Skeletal muscle tissue (tissue), 4 donors: ENCODE measurements around the gene CCNYL1. TPM values are rescaled to one million over a fixed set of nuclear protein-coding genes. Genes with fewer than 3 reads are reported as not detected.
"Not testable (repeated sequence)": the region's sequence is repeated elsewhere in the genome, so short reads cannot be mapped to it uniquely, and the experiment has no call there.

Experiments
- H3K27ac ChIP-seq: one replicate; pipeline ENCODE4 v1.7.0; 2013; ENCODE audit warnings: mild to moderate bottlenecking, low read depth, low read length, inconsistent platforms
- H3K27me3 ChIP-seq, 3 donors: one replicate each; pipeline ENCODE4 v1.7.0; 2013; ENCODE audit warnings: low read length in 3 of 3; ENCODE audit not compliant: control insufficient read depth in 3 of 3, insufficient read depth in 3 of 3
- H3K36me3 ChIP-seq, 3 donors: one replicate each; pipeline ENCODE4 v1.7.0; 2013; ENCODE audit warnings: low read length in 3 of 3; ENCODE audit not compliant: control insufficient read depth in 3 of 3, insufficient read depth in 3 of 3
- H3K4me1 ChIP-seq, 3 donors: one replicate each; pipeline ENCODE4 v1.7.0; 2013; ENCODE audit warnings: low read length in 3 of 3, mild to moderate bottlenecking in 3 of 3; ENCODE audit not compliant: control insufficient read depth in 3 of 3, insufficient read depth in 3 of 3
- H3K4me3 ChIP-seq, 3 donors: one replicate each; pipeline ENCODE4 v1.7.0; 2013; ENCODE audit warnings: low read length in 3 of 3
- H3K9ac ChIP-seq, 3 donors: one replicate each; pipeline ENCODE4 v1.7.0; 2013; ENCODE audit warnings: low read length in 3 of 3, mild to moderate bottlenecking in 3 of 3, moderate library complexity in 2 of 3, low read depth in 1 of 3
- H3K9me3 ChIP-seq, 3 donors: one replicate each; pipeline ENCODE4 v1.7.0; 2013; ENCODE audit warnings: low read length in 3 of 3; ENCODE audit not compliant: control insufficient read depth in 3 of 3
- total RNA-seq: library from RNA; depleted of rRNA; stranded (reverse); fragments of >200 nt; gene quantifications from one replicate; pipeline ENCODE4 v1.2.3, GENCODE V29; 2014
- donor health status: Osteomylitis.

The CCNYL1 gene
- total RNA-seq, 1 donor from 2014 or later: 6.3 TPM

DNA sequence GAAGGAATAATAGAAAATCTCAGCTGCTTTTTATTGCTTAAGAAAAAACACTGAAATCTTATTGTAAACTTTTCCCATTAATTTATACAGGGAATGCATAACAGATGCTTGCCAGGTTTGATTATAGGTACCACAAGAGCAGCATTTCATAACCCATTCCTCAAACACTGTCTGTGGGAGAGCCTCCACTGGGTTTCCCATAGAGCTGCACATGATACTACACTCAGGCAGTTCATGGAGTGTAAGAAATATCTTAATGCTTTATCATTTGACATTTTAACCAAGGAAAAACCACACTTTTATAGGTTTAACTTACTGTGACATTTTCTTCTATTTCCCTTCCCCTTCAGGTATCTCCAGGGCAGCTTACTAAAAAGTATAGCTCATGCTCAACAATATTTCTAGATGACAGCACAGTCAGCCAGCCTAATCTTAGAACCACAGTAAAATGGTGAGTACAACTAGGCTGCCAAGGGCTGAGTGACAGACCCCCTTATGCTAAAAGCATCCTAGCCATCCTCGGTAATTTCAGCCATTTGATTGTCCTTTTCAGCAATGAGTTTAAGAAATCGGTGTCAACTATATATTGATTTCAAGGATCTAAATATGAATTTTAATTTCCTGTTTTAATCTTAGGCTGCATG lies 22.3 kb downstream of the CCNYL1 start:
- peaks cover 0 to 2% (median 0%) of the 10 kb centered on the region in 3 donors for H3K36me3 ChIP-seq
- H3K27me3 ChIP-seq: no peaks in the 10 kb centered on the region
- H3K27ac ChIP-seq: no peak overlapping the region
- no peaks in the 10 kb centered on the region for H3K9me3 ChIP-seq
- no peaks in the 10 kb centered on the region for H3K4me1 ChIP-seq
- no peak overlapping the region for H3K4me3 ChIP-seq
- H3K9ac ChIP-seq: no peak overlapping the region

DNA sequence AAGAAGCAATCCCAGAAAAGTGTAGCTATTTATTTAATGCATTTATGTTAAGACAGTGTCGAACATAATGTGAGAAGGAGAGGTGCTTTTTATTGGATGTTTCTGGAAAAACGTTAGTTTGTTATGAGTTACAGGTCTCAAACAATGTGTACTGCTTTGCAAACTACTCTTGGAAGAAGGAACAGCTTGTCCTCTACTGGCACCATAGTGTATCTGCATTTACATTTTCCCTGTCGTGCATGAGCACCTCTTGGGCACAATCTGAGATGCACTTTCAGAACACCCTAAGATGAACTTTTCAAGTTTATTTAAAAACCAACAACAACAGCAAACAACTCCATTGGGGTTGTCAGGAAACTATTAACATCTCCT lies 22.8 kb downstream of the CCNYL1 start:
- Histone ChIP-seq H3K4me1 (no peaks in the 10 kb centered on the region), H3K27ac (no peak overlapping the region), H3K9ac (no peak overlapping the region), H3K27me3 (no peaks in the 10 kb centered on the region), H3K9me3 (no peaks in the 10 kb centered on the region), H3K4me3 (no peak overlapping the region), H3K36me3 (peaks cover 0 to 2% (median 0%) of the 10 kb centered on the region in 3 donors)

DNA sequence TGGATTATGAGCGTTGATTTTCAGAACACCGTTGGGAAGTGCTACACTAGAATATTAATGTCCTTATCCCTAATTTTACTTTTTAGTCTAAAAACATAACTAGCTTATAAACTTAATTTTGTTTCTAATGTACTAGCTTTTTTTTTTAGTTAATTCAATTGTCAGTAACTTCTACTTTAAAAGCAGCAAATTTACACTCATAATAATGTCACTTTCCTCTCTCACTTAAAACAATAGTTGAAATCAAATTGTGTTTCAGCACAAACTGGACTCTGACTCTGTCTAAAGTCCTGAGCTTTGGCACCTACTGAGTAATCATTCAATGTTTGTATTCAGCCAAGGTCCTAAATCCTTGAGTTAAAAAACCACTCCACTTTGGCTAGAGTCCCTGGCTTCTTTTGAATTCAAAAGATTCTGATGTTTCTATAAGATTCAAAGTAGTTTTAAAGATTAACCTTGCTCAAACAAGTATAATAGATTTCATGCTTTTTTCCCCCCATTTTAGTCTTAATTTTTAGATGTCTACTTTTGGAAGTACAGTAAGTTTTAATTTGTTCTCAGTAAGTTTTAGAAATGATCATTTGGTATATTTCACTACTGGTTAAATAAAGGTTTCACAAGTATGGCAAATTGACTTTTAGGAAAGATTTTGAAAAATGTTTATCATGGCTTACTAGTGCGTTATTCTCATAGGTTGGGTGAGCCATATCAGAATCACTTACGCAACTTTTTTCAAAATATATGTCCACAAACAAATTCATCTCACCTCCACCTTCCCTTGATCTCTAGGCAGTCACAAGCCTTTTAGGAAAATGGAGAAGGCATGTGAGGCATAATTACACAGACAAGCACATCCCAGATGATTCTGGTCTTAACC lies 23.4 kb downstream of the CCNYL1 start:
- Histone ChIP-seq H3K9me3 (no peaks in the 10 kb centered on the region), H3K9ac (no peak overlapping the region), H3K4me3 (no peak overlapping the region), H3K27ac (no peak overlapping the region), H3K27me3 (no peaks in the 10 kb centered on the region), H3K36me3 (peaks cover 0 to 2% (median 0%) of the 10 kb centered on the region in 3 donors), H3K4me1 (no peaks in the 10 kb centered on the region)

DNA sequence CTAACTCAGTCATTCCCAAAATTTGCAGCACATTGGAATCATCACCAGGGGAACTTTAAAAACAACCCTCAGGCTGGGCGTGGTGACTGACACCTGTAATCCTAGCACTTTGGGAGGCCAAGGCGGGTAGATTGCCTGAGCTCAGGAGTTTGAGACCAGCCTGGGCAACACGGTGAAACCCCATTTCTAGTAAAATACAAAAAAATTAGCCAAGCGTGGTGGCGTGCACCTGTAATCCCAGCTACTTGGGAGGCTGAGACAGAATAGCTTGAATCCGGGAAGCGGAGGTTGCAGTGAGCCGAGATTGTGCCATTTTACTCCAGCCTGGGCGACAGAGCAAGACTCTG lies 24.0 kb downstream of the CCNYL1 start:
- not testable (repeated sequence) for H3K27me3 ChIP-seq, H3K4me3 ChIP-seq, H3K9ac ChIP-seq, H3K27ac ChIP-seq, H3K36me3 ChIP-seq, H3K4me1 ChIP-seq, H3K9me3 ChIP-seq

DNA sequence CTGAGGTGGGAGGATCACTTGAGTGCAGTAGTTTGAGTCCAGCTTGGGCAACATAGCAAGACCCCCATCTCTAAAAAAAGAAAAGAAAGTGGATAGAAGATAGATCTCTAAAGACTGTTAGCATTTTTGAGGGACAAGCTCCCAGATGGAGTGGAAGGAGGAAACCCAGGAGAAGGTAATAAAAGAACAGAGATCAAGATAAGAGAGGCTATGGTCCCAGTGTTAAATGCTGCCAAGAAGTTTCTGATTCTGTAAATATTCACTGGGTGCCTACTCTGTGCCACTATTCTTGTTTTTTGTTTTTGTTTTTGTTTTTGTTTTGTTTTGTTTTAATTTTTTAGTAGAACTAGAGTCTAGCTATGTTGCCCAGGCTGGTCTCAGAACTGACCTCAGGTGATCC lies 32.1 kb downstream of the CCNYL1 start:
- H3K36me3 ChIP-seq: peaks cover 11 to 18% (median 13%) of the 10 kb centered on the region in 3 donors
- no peaks in the 10 kb centered on the region for H3K9me3 ChIP-seq
- no peaks in the 10 kb centered on the region for H3K27me3 ChIP-seq
- no peak overlapping the region for H3K4me3 ChIP-seq
- H3K9ac ChIP-seq: no peak overlapping the region
- no peaks in the 10 kb centered on the region for H3K4me1 ChIP-seq
- H3K27ac ChIP-seq: no peak overlapping the region

DNA sequence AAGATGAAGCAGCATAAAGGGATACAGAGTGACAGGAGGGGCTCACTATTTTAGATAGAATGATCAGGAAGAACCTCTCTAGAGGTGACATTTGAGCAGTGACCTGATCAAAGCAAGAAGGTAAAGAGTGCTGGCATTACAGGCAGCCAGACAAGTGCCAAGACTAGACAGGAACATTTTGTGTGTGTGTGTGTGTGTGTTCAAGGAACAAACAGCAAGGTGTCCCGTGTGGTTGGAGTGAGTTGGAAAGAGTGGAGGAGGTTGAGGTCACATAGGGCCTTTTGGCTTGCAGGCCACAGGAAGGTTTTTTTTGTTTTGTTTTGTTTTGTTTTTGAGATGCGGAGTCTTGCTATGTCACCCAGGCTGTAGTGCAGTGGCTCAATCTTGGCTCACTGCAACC lies 32.6 kb downstream of the CCNYL1 start:
- Histone ChIP-seq H3K27ac (no peak overlapping the region), H3K36me3 (peaks cover 11 to 18% (median 13%) of the 10 kb centered on the region in 3 donors), H3K9me3 (no peaks in the 10 kb centered on the region), H3K27me3 (no peaks in the 10 kb centered on the region), H3K4me1 (no peaks in the 10 kb centered on the region), H3K4me3 (no peak overlapping the region), H3K9ac (no peak overlapping the region)

DNA sequence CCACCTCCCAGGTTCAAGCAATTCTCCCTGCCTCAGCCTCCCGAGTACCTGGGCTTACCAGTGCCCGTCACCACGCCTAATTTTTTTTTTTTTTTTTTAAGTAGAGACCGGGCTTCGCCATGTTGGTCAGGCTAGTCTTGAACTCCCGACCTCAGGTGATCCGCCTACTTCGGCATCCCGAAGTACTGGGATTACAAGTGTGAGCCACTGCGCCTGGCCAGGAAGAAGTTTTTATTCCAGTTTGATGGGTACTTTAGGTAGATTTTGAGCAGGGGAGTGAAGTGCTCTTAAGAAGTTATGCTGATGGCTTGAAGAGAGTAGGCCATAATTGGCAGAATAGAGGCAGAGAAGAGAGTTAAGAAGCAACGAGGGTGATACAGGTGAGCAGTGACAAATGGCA lies 33.0 kb downstream of the CCNYL1 start:
- peaks cover 11 to 18% (median 13%) of the 10 kb centered on the region in 3 donors for H3K36me3 ChIP-seq
- H3K9me3 ChIP-seq: no peaks in the 10 kb centered on the region
- no peak overlapping the region for H3K4me3 ChIP-seq
- no peaks in the 10 kb centered on the region for H3K4me1 ChIP-seq
- no peak overlapping the region for H3K9ac ChIP-seq
- H3K27ac ChIP-seq: no peak overlapping the region
- H3K27me3 ChIP-seq: no peaks in the 10 kb centered on the region

DNA sequence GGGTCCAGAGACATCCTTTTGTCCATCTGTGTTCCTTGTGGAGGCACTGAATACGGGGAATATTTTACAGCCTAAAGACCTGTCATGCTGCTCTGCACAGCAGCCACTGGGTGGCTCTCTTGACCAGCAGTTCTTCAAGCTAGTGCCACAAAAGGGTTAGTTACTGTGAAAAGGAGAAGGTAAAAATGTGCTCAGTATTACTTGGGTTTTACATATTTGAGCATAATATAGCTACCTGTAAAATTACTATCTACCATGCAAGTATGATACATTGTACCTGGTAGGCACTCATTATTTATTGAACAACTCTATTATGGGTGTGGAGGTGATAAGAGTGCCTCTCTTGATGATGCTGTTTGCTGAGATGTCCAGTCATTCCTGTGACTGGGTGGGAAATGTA lies 34.7 kb downstream of the CCNYL1 start:
- H3K36me3 ChIP-seq: peaks cover 17 to 24% (median 18%) of the 10 kb centered on the region in 3 donors

DNA sequence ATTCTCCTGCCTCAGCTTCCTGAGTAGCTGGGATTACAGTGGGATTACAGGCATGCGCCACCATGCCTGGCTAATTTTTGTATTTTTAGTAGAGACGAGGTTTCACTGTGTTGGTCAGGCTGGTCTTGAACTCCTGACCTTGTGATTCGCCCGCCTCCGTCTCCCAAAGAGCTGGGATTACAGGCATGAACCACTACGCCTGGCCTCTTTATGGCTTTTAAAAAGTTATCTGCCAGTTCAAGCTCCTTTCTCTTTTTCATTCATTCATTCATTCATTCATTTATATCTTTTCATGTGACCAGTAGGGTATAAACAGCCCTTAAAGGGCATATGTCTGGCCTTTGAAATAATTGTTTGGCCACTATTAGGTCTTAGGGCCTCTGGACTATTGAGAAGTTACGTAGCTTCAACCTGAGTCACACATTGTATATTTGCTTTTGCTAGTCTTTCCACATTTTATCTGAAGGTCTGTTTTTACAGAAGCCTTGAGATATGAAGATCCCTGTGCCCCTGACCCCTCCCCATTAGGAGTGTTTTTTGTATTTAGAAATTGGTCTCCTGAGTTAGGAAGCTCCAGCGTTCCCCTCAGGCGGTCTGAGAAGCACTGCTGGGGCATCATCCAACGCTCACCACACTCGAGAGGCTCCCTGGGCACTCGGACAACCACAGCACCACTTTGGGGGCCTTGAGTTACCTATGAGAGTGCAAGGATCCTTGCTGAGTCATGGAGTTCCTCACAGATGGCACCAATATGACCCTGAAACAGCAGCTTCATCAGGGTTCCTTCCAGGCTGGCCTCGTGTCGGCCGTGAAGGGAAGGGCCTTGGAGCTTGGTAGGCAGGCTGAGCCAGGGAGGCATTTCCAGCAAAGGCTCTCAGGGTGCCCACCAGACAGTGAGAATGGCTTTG lies 36.5 kb downstream of the CCNYL1 start:
- no peaks in the 10 kb centered on the region for H3K4me1 ChIP-seq
- H3K27ac ChIP-seq: no peak overlapping the region
- no peaks in the 10 kb centered on the region for H3K9me3 ChIP-seq
- no peaks in the 10 kb centered on the region for H3K27me3 ChIP-seq
- H3K9ac ChIP-seq: no peak overlapping the region
- H3K36me3 ChIP-seq: peaks cover 12 to 16% (median 13%) of the 10 kb centered on the region in 3 donors
- no peak overlapping the region for H3K4me3 ChIP-seq

More for the DNA sequence above, 34.7 kb downstream of the CCNYL1 start:
- Histone ChIP-seq H3K4me1 (no peaks in the 10 kb centered on the region), H3K9ac (no peak overlapping the region), H3K27me3 (no peaks in the 10 kb centered on the region), H3K4me3 (no peak overlapping the region), H3K27ac (no peak overlapping the region), H3K9me3 (no peaks in the 10 kb centered on the region)
